NB4 (cell line): ENCODE data around the gene MELTF.

Experiments used
- DNase-seq: peaks from one replicate; pipeline ENCODE4 v3.0.0; 2010; ENCODE audit warnings: low read depth
- H3K4me3 ChIP-seq: one replicate; pipeline ENCODE4 v1.5.1; 2011; ENCODE audit warnings: mild to moderate bottlenecking, low read depth, low read length, moderate library complexity
- MYC ChIP-seq: IDR thresholded peaks from 2 replicates; pipeline ENCODE4 v1.6.1; 2011; ENCODE audit warnings: low read depth, low read length
- POLR2A ChIP-seq: IDR thresholded peaks from 2 replicates; pipeline ENCODE4 v1.6.1; 2011; ENCODE audit warnings: mild to moderate bottlenecking; ENCODE audit not compliant: insufficient read length; ENCODE audit errors: extremely low read depth
- TF ChIP-seq, protein P1 (sequence below): IDR thresholded peaks from one replicate; pipeline ENCODE4 v1.5.1; 2012; ENCODE audit warnings: low read depth, low read length
- TF ChIP-seq, protein P2 (sequence below): IDR thresholded peaks from 2 replicates; pipeline ENCODE4 v1.6.1; 2011; ENCODE audit warnings: low read depth, low read length

Gene MELTF

DNA sequence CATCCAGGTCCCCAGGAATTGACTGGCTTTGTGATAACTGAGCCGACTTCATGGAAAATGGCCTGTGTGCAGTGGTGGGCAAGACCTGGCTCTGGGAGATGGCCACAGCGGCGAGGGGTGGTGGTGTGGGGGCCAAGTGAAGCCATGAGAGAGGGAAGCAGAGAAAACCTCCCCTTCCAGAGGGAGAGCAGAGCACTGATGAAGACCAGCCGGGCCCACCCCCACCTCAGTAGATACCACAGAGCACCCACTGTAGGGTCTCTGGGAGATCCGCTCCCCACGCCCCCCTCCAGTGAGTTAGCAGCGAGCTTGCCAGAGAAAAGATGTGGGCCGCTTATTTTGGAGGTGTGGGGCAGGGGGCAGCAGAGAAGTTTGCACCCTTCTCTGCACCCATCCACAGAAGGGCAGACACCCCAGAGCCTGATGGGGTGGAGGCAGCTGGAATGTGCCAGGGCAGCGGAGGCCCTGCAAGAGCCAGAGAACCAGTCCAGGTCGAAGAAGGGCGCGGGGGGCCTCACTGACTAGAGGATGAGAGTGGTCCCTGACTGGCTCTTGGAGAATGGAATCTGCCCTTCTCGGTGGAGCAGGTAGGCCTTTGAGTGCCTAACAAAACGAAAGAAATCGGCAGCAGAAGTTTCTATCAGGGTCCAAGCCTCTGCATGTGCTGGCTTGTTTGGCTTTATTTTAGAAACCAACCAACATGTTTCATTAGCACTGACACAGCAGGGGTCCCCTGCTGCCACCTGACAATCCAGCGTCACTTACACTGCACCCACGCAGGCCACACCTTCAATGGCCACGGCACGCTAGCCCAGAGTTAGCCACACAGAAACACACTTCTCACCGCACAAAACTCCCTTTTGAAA lies 28.3 kb downstream of the MELTF start:
- DNase-seq, result no peak
- H3K4me3 ChIP-seq, result no peak overlapping the region

DNA sequence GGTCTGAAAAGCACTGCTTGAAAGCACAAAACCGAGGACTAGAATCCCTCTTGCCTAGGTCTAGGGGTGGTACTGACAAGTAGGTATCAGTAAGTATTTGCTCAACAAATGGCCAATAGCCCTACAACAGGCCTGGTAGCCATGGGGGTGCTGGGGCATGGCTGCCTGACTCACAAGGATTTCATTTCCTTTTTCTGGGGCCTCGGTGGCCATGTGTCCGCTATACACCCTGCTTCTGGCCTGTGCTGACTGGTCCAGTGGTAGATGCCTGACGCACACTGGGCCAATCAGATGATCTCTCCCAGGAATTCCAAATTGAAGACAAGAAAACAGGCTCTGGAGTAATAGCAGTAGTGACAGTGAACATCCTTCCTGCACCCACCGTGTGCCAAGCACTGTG lies 29.4 kb downstream of the MELTF start:
- no peak for TF ChIP-seq MYC
- TF ChIP-seq, protein P1, sequence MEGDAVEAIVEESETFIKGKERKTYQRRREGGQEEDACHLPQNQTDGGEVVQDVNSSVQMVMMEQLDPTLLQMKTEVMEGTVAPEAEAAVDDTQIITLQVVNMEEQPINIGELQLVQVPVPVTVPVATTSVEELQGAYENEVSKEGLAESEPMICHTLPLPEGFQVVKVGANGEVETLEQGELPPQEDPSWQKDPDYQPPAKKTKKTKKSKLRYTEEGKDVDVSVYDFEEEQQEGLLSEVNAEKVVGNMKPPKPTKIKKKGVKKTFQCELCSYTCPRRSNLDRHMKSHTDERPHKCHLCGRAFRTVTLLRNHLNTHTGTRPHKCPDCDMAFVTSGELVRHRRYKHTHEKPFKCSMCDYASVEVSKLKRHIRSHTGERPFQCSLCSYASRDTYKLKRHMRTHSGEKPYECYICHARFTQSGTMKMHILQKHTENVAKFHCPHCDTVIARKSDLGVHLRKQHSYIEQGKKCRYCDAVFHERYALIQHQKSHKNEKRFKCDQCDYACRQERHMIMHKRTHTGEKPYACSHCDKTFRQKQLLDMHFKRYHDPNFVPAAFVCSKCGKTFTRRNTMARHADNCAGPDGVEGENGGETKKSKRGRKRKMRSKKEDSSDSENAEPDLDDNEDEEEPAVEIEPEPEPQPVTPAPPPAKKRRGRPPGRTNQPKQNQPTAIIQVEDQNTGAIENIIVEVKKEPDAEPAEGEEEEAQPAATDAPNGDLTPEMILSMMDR, result no peak
- no peak for TF ChIP-seq POLR2A
- TF ChIP-seq, protein P2, sequence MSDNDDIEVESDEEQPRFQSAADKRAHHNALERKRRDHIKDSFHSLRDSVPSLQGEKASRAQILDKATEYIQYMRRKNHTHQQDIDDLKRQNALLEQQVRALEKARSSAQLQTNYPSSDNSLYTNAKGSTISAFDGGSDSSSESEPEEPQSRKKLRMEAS, result no peak
- H3K4me3 ChIP-seq, result no peak overlapping the region
- DNase-seq, result peak; percentile 41

More for the DNA sequence above, 28.3 kb downstream of the MELTF start:
- TF ChIP-seq, protein P1, result no peak
- TF ChIP-seq, protein P2, result no peak
- TF ChIP-seq POLR2A, result no peak
- no peak for TF ChIP-seq MYC

DNA sequence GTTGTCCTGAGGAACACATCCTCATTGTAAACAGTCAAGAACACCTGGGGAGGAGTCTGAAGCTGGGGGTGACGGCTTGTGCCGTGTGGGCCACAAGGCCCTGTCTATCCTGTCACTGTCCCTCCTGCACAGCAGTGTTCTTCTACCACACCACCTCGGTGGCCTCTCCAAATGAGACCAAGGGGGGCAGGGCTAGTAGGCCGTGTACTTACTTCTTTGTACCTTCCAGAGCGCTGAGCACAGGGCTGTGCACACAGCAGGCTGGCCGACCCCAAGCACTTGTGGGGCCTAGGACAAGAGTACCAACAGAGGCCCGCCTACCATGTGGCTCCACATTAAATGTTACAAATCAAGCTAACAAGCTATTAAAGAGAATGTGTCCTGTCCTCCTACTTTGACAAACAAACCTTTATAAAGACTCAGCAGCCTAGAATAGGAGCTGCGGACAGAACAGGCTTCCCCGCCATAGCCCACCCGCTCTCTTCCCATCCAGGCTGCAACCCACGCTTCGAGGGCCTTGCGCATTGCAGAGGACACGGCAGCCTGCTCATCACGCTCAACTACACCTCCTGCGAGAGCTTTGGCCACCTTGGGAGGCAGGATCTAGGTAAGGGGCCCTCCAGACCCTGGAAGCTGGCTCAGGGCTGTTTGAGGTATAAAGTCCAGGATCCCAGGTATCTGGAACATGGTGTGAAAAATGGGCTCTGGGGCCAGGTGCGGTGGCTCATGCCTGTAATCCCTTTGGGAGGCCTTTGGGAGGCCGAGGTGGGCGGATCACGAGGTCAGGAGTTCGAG lies 30.5 kb downstream of the MELTF start:
- DNase-seq, result no peak
- H3K4me3 ChIP-seq, result no peak overlapping the region
- TF ChIP-seq MYC (no peak), POLR2A (no peak)
- TF ChIP-seq, protein P1, result no peak
- TF ChIP-seq, protein P2, result no peak

DNA sequence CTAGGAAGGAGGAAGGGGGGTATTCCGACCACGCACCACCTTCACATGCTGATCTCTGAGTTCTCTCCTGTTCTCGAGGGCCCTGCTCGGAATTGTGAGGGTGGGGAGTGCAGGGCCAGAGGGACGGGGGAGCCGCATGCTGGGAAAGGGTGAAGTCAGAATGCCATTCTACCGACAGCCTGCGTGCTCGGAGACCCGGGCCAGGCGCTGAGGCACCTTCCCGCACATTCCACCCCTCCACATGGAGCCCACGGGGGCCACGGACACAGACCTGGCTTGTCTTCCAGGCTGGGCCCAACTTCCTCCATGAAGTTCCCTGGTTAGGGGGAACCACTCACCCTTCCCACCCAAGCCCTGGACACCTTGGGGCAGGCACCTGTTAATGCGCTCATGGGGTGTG lies 32.3 kb downstream of the MELTF start:
- DNase-seq, result no peak
- TF ChIP-seq, protein P1, result no peak
- TF ChIP-seq POLR2A (no peak), MYC (no peak)
- TF ChIP-seq, protein P2, result no peak
- no peak overlapping the region for H3K4me3 ChIP-seq

DNA sequence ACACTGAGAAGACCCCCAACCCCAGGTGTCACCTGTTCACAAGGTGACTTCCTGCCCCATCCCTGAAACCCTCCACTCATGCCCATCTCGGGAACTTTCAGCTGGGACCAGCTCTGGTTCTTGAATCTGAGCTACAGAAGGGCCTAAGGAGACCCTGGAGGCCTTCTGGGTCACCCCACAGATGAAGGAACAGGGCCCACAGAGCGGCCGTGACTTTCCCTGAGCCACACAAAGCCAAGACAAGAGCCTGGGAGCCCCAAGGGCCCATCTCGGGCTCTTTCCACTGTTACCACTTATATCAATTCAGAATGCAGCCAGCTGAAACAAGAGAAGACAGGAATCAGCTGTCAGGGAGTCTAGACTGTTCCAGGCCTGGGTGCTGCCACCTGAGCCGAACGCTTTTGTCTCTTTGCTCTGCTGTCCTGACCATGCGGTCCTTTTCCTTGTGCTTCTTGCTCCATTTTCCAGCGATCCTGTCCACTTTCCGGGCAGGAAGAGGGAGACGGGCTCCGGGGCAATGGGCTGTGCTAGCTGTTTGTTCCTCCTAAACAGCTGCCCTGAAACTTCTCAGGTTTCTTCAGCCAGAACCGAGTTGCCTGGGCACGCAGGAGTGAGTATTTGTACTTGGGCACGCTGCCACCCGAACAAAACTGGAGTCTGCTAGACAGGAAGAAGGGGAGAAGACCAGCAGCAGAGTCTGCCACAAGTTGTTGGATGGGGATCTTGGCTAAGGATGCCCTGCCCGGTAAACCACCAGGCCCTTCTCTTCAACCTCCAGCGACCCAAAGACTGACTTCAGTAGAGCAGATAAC lies 33.0 kb downstream of the MELTF start:
- no peak overlapping the region for H3K4me3 ChIP-seq
- TF ChIP-seq, protein P1, result no peak
- TF ChIP-seq MYC (no peak), POLR2A (no peak)
- no peak for DNase-seq
